DMS 273 treated with DMSO at 0.1 percent for 48 hours (cell line): ENCODE results near the gene ARR3.
"Not testable (repeated sequence)": the region's sequence is repeated elsewhere in the genome, so short reads cannot be mapped to it uniquely, and the experiment has no call there.

ENCODE experiments used
- DNase-seq: peaks from one replicate; lab custom pipeline; 2025; lab: John Stamatoyannopoulos, UW

Gene ARR3

GRCh38 chrX:70280573-70280972 lies 12.4 kb downstream of the ARR3 start:
- no peak for DNase-seq

GRCh38 chrX:70281951-70282350 lies 13.8 kb downstream of the ARR3 start, which contains the start of gene RAB41:
Gene RAB41 (plus strand): TSS chrX:70282172. CDS start chrX:70282218, 46 bp downstream.
- DNase-seq, result no peak

- DNase-seq, result no peak
These were observed 21.1 kb downstream of the ARR3 start for GRCh38 chrX:70289168-70289792.

- peak; percentile 66 for DNase-seq
These were observed 21.9 kb downstream of the ARR3 start, which contains the start of the genes KIF4A and PDZD11 for GRCh38 chrX:70289793-70290770. Gene KIF4A (plus strand): TSS chrX:70290104. CDS start chrX:70290459, 355 bp downstream. Gene PDZD11 (minus strand): TSS chrX:70289927. CDS start chrX:70289341, 586 bp downstream.

GRCh38 chrX:70292788-70293187 lies 24.7 kb downstream of the ARR3 start:
- no peak for DNase-seq

- DNase-seq, result no peak
These were observed 25.5 kb downstream of the ARR3 start for GRCh38 chrX:70293621-70294020.

- no peak for DNase-seq
These were observed 33.6 kb downstream of the ARR3 start for GRCh38 chrX:70301716-70302115.

- no peak for DNase-seq
These were observed 45.4 kb downstream of the ARR3 start for GRCh38 chrX:70313503-70313902.

- no peak for DNase-seq
These were observed 54.6 kb downstream of the ARR3 start for GRCh38 chrX:70322784-70323183.

GRCh38 chrX:70323628-70324027 lies 55.5 kb downstream of the ARR3 start:
- DNase-seq, result not testable (repeated sequence)

- DNase-seq, result no peak
These were observed 56.2 kb downstream of the ARR3 start for GRCh38 chrX:70324326-70324725.

GRCh38 chrX:70331161-70331560 lies 63.0 kb downstream of the ARR3 start:
- no peak for DNase-seq
